A549 treated with ZK216348 at 1 μM for 4 hours (cell line): Measurements from ENCODE around the gene ADH5. TPM values are rescaled to one million over a fixed set of nuclear protein-coding genes. Genes with fewer than 3 reads are reported as not detected.

Source experiments
- total RNA-seq: library from RNA; stranded (reverse); fragments of 200-300 nt; extraction: Qiagen RNA extraction; gene quantifications from 5 replicates; pipeline ENCODE4 v1.2.3, GENCODE V29; 2022; ENCODE audit warnings: low read depth

ADH5 gene
- total RNA-seq: 103 to 123 TPM (median 107 TPM) in 5 replicates

GRCh38 chr4:99088481-99089365, at the start of gene ADH5:
Gene ADH5 (minus strand): TSS chr4:99088788. CDS start chr4:99088700, 88 bp downstream.

Other genes starting within 250 kb of the ADH5 start
- 70.1 to 191 TPM (median 85.5 TPM) in 5 replicates for gene EIF4E, start 159.7 kb downstream of the ADH5 start, total RNA-seq
- 42.0 to 54.3 TPM (median 50.8 TPM) in 5 replicates for gene METAP1, start 93.1 kb downstream of the ADH5 start, total RNA-seq
- gene ADH4, start 55.5 kb upstream of the ADH5 start, total RNA-seq: not detected in 5 replicates
- gene ADH6, start 130.5 kb upstream of the ADH5 start, total RNA-seq: 0.07 TPM in 1 of 5 replicates, not detected in the others
- gene ADH1A, start 202.2 kb upstream of the ADH5 start, total RNA-seq: not detected in 5 replicates
- gene ADH1B, start 232.6 kb upstream of the ADH5 start, total RNA-seq: not detected in 5 replicates